H1 (cell line): ENCODE measurements around the gene CDC26. TPM values are rescaled to one million over a fixed set of nuclear protein-coding genes. Genes with fewer than 3 reads are reported as not detected.

Experiments
- CTCF ChIA-PET: fragments of 300-600 bp; sonication (Branson Sonifier 250); formaldehyde crosslinking; loops from one replicate; lab custom pipeline; 2021; ENCODE audit not compliant: partially characterized antibody; lab: Charles Lee
- POLR2A ChIA-PET: fragments of 300-600 bp; sonication (Branson Sonifier 250); formaldehyde crosslinking; loops from one replicate; lab custom pipeline; 2021; ENCODE audit warnings: inconsistent platforms; ENCODE audit not compliant: partially characterized antibody; lab: Charles Lee
- DNase-seq, 2 experiments: peaks; one replicate each; pipeline versions ENCODE4 v3.0.0 to v3.0.0-alpha.2; 2010 to 2022; ENCODE audit warnings: low spot score in 2 of 2, low read depth in 1 of 2, mixed read lengths in 1 of 2
- FAIRE-seq: peaks from 2 replicates; lab custom pipeline; 2011; peaks lifted over from hg19 to GRCh38; lab: Jason Lieb, UNC
- H2AFZ ChIP-seq: 2 replicates; pipeline ENCODE4 v1.8.1; 2012; ENCODE audit warnings: low read length, inconsistent platforms
- H2AK5ac ChIP-seq: 2 replicates; pipeline ENCODE4 v1.6.1; 2013; ENCODE audit warnings: low read depth, low read length
- H2BK120ac ChIP-seq: replicated peaks from 2 replicates; pipeline ENCODE3; 2013; ENCODE audit warnings: low read depth, low read length, inconsistent platforms
- H2BK12ac ChIP-seq: 2 replicates; pipeline ENCODE4 v1.6.1; 2013; ENCODE audit warnings: low read depth, low read length
- H2BK15ac ChIP-seq: 2 replicates; pipeline ENCODE4 v1.6.1; 2013; ENCODE audit warnings: low read length
- H2BK20ac ChIP-seq: 2 replicates; pipeline ENCODE4 v1.6.1; 2013; ENCODE audit warnings: low read length
- H2BK5ac ChIP-seq: 2 replicates; pipeline ENCODE4 v1.6.1; 2013; ENCODE audit warnings: low read depth, low read length
- H3K14ac ChIP-seq: 2 replicates; pipeline ENCODE4 v1.6.1; 2013; ENCODE audit warnings: inconsistent platforms; ENCODE audit not compliant: insufficient read length
- H3K18ac ChIP-seq: 2 replicates; pipeline ENCODE4 v1.6.1; 2013; ENCODE audit warnings: low read length; ENCODE audit errors: extremely low read depth
- H3K23ac ChIP-seq: 2 replicates; pipeline ENCODE4 v1.6.1; 2013; ENCODE audit warnings: inconsistent platforms; ENCODE audit not compliant: insufficient read length
- H3K23me2 ChIP-seq: 2 replicates; pipeline ENCODE4 v1.6.1; 2013; ENCODE audit warnings: low read depth, low read length
- H3K27ac ChIP-seq: 2 replicates; pipeline ENCODE4 v1.6.1; 2011; ENCODE audit warnings: low read depth, low read length, inconsistent platforms
- H3K27me3 ChIP-seq, 4 experiments: replicated peaks in 1 of 4; 1 replicate in 1 of 4; 2 replicates in 3 of 4; pipeline versions ENCODE4 v1.6.1 to v1.8.1; 2011 to 2013; ENCODE audit warnings: low read length in 3 of 4, mild to moderate bottlenecking in 3 of 4, inconsistent platforms in 2 of 4, mixed read lengths in 2 of 4, moderate library complexity in 1 of 4; ENCODE audit not compliant: control insufficient read depth in 3 of 4, insufficient read depth in 3 of 4; ENCODE audit errors: extremely low read depth in 1 of 4
- H3K36me3 ChIP-seq, 4 experiments: 2 replicates each; pipeline versions ENCODE4 v1.6.1 to v1.8.1; 2011 to 2013; ENCODE audit warnings: mild to moderate bottlenecking in 4 of 4, low read length in 3 of 4, moderate library complexity in 2 of 4, control low read depth in 1 of 4, inconsistent platforms in 1 of 4; ENCODE audit not compliant: insufficient read depth in 4 of 4, control insufficient read depth in 2 of 4
- H3K4ac ChIP-seq: replicated peaks from 2 replicates; pipeline ENCODE3; 2013; ENCODE audit warnings: low read length, low read depth, mixed read lengths, inconsistent platforms; ENCODE audit not compliant: insufficient read length
- H3K4me1 ChIP-seq, 4 experiments: replicated peaks in 1 of 4; 1 replicate in 1 of 4; 2 replicates in 3 of 4; pipeline versions ENCODE4 v1.6.1 to v1.8.1; 2011 to 2013; ENCODE audit warnings: low read length in 3 of 4, inconsistent platforms in 2 of 4, mixed read lengths in 1 of 4; ENCODE audit not compliant: insufficient read depth in 4 of 4, control insufficient read depth in 3 of 4
- H3K4me2 ChIP-seq, 2 experiments: 2 replicates each; pipeline versions ENCODE4 v1.6.1 to v1.8.1; 2011 to 2013; ENCODE audit warnings: low read depth in 2 of 2, low read length in 2 of 2, control low read depth in 1 of 2, inconsistent platforms in 1 of 2, mild to moderate bottlenecking in 1 of 2; ENCODE audit not compliant: insufficient read depth in 1 of 2
- H3K4me3 ChIP-seq, 4 experiments: fragments of 200-600, 300-600 bp in 1 of 4; sonication (generic), shearing (Covaris generic), sonication (Bioruptor Twin) in 1 of 4; 2 replicates each; pipeline versions ENCODE4 v1.5.1 to v1.8.1; 2011 to 2016; ENCODE audit warnings: low read length in 4 of 4, low read depth in 3 of 4, control low read depth in 2 of 4, inconsistent platforms in 2 of 4, mild to moderate bottlenecking in 2 of 4, mixed read lengths in 1 of 4, moderate library complexity in 1 of 4; ENCODE audit not compliant: insufficient read depth in 2 of 4; ENCODE audit errors: extremely low read depth in 1 of 4
- H3K56ac ChIP-seq: replicated peaks from 2 replicates; pipeline ENCODE3; 2013; ENCODE audit warnings: low read depth, mild to moderate bottlenecking, mixed read lengths, low read length, inconsistent platforms; ENCODE audit not compliant: insufficient read length
- H3K79me1 ChIP-seq: 2 replicates; pipeline ENCODE4 v1.6.1; 2013; ENCODE audit warnings: low read depth, low read length, control low read depth
- H3K79me2 ChIP-seq, 2 experiments: 2 replicates each; pipeline versions ENCODE4 v1.6.1 to v1.8.1; 2012 to 2013; ENCODE audit warnings: low read length in 2 of 2, mild to moderate bottlenecking in 2 of 2, inconsistent platforms in 1 of 2; ENCODE audit not compliant: insufficient read depth in 2 of 2, control insufficient read depth in 1 of 2
- H3K9ac ChIP-seq, 4 experiments: replicated peaks in 1 of 4; 1 replicate in 1 of 4; 2 replicates in 3 of 4; pipeline versions ENCODE4 v1.6.1 to v1.8.1; 2011 to 2013; ENCODE audit warnings: low read depth in 3 of 4, low read length in 3 of 4, control low read depth in 2 of 4, mild to moderate bottlenecking in 2 of 4, moderate library complexity in 2 of 4, inconsistent platforms in 1 of 4; ENCODE audit errors: extremely low read depth in 1 of 4
- H3K9me3 ChIP-seq, 2 experiments: 2 replicates each; pipeline versions ENCODE4 v1.6.1 to v1.8.1; 2012 to 2013; ENCODE audit warnings: mild to moderate bottlenecking in 2 of 2, moderate library complexity in 2 of 2, control low read depth in 1 of 2, inconsistent platforms in 1 of 2, low read depth in 1 of 2, low read length in 1 of 2, mixed read lengths in 1 of 2; ENCODE audit not compliant: insufficient read depth in 2 of 2
- H4K20me1 ChIP-seq, 2 experiments: replicated peaks in 1 of 2; 2 replicates each; pipeline versions ENCODE3 to v1.8.1; 2011 to 2013; ENCODE audit warnings: inconsistent platforms in 2 of 2, low read length in 2 of 2, mild to moderate bottlenecking in 1 of 2; ENCODE audit not compliant: insufficient read depth in 2 of 2, control insufficient read depth in 1 of 2
- H4K5ac ChIP-seq: 2 replicates; pipeline ENCODE4 v1.6.1; 2013; ENCODE audit warnings: low read length, low read depth, mixed read lengths, inconsistent platforms; ENCODE audit not compliant: insufficient read length
- H4K8ac ChIP-seq: 2 replicates; pipeline ENCODE4 v1.8.0; 2013; ENCODE audit warnings: mild to moderate bottlenecking, moderate library complexity, low read length, inconsistent platforms; ENCODE audit not compliant: insufficient read depth; ENCODE audit errors: extremely low read depth
- H4K91ac ChIP-seq: replicated peaks from 2 replicates; pipeline ENCODE3; 2013; ENCODE audit warnings: low read length, mixed read lengths, inconsistent platforms; ENCODE audit not compliant: insufficient read length
- BACH1 ChIP-seq: IDR thresholded peaks from 2 replicates; pipeline ENCODE4 v1.6.1; 2012; ENCODE audit warnings: low read length, improper control_type of control experiment
- CTCF ChIP-seq, 3 experiments: IDR thresholded peaks; 1 replicate in 2 of 3; 2 replicates in 1 of 3; pipeline versions ENCODE4 v1.5.1 to v1.6.1; 2011; ENCODE audit warnings: low read length in 3 of 3, mild to moderate bottlenecking in 3 of 3, inconsistent platforms in 2 of 3, low read depth in 1 of 3, moderate library complexity in 1 of 3; ENCODE audit not compliant: insufficient read depth in 1 of 3; ENCODE audit errors: control extremely low read depth in 1 of 3
- EP300 ChIP-seq, 2 experiments: IDR thresholded peaks; 1 replicate in 1 of 2; 2 replicates in 1 of 2; pipeline ENCODE4 v1.6.1; 2011 to 2012; ENCODE audit warnings: low read depth in 2 of 2, low read length in 2 of 2, mild to moderate bottlenecking in 2 of 2, borderline replicate concordance in 1 of 2, inconsistent platforms in 1 of 2, moderate library complexity in 1 of 2
- FOSL1 ChIP-seq: IDR thresholded peaks from 2 replicates; pipeline ENCODE4 v1.6.1; 2011; ENCODE audit warnings: mild to moderate bottlenecking, low read depth, low read length, moderate library complexity; ENCODE audit not compliant: insufficient read depth
- GABPA ChIP-seq: IDR thresholded peaks from 2 replicates; pipeline ENCODE4 v1.6.1; 2011; ENCODE audit warnings: mild to moderate bottlenecking, low read length, moderate library complexity, borderline replicate concordance; ENCODE audit not compliant: insufficient read depth
- MAFK ChIP-seq: IDR thresholded peaks from 2 replicates; pipeline ENCODE4 v1.6.1; 2012; ENCODE audit warnings: low read depth, mild to moderate bottlenecking, improper control_type of control experiment, low read length
- NRF1 ChIP-seq: IDR thresholded peaks from 2 replicates; pipeline ENCODE4 v1.6.1; 2011; ENCODE audit warnings: mild to moderate bottlenecking, low read depth, low read length, improper control_type of control experiment
- POLR2A ChIP-seq, 2 experiments: IDR thresholded peaks; 1 replicate in 1 of 2; 2 replicates in 1 of 2; pipeline ENCODE4 v1.6.1; 2011; ENCODE audit warnings: low read depth in 2 of 2, low read length in 2 of 2, mild to moderate bottlenecking in 2 of 2; ENCODE audit errors: control extremely low read depth in 1 of 2
- POLR2AphosphoS5 ChIP-seq: IDR thresholded peaks from 2 replicates; pipeline ENCODE4 v1.6.1; 2011; ENCODE audit warnings: low read depth, low read length
- SP1 ChIP-seq: IDR thresholded peaks from 2 replicates; pipeline ENCODE4 v1.6.1; 2011; ENCODE audit warnings: low read depth, low read length
- SP4 ChIP-seq: IDR thresholded peaks from 2 replicates; pipeline ENCODE4 v1.6.1; 2012; ENCODE audit warnings: low read length, inconsistent platforms
- TEAD4 ChIP-seq: IDR thresholded peaks from 2 replicates; pipeline ENCODE4 v1.6.1; 2012; ENCODE audit warnings: low read depth, low read length, inconsistent platforms, mixed read lengths
- WGBS, 2 experiments: shearing (Covaris generic) in 1 of 2; methylation state at CpG; one replicate each; pipeline versions ENCODE4 v1.1.6 to v1.1.7; 2013 to 2015; ENCODE audit warnings: low lambda C conversion rate in 2 of 2, mixed read lengths in 2 of 2, inconsistent platforms in 1 of 2, low coverage in 1 of 2, missing lambda C conversion rate in 1 of 2; ENCODE audit not compliant: insufficient replicate concordance in 2 of 2, insufficient coverage in 1 of 2, insufficient read length in 1 of 2; ENCODE audit errors: extremely low coverage in 1 of 2, missing lambda C conversion rate in 1 of 2; 5-methylcytosine and 5-hydroxymethylcytosine counted together
- polyA plus RNA-seq, 7 experiments: library from polyadenylated mRNA; depleted of rRNA in 3 of 7; stranded (reverse) in 5 of 7; unstranded in 2 of 7; fragments of >200 nt in 5 of 7; fragments of 200-250 nt in 2 of 7; gene quantifications; 1 replicate in 5 of 7; 2 replicates in 1 of 7; 4 replicates in 1 of 7; pipeline versions ENCODE4 v1.2.1 to v1.2.3, GENCODE V29; 2011 to 2013; ENCODE audit warnings: missing spikeins in 2 of 7, mixed read lengths in 2 of 7
- total RNA-seq: library from RNA; stranded (reverse); fragmentation: NEBNext Ultra II Directional; extraction: Animal tissue kit (Norgen Biotek cat#: 25700); gene quantifications from 2 replicates; pipeline ENCODE4 v1.2.1, GENCODE V29; 2021

Gene CDC26
- total and polyA plus RNA-seq, 2 of the 8 experiments (the other 6 are each of a cell fraction or from before 2014, with no cell fraction given) = 31.5 to 41.9 TPM

DNA sequence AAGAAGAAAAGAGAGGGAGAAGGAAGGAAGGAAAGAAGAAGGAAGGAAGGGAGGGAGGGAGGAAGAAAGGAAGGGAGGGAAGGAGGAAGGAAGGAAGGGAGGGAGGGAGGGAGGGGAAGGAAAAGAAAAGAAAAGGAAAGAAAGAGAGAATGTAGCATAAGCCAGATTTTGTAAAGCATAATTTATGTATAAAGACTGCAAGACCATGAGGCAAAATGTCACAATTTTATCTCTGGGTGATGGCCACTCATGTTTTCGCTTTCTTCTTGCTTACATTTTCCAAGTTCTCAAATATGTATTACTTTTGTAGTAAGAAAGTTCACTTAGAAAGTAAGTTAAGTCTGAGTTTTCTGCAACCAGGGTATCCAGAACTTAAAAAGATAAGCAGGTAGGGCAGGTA lies 31.2 kb upstream of the CDC26 start:
- POLR2A ChIA-PET = no interaction called here
- no peak overlapping the region for H2BK15ac ChIP-seq
- TF ChIP-seq GABPA = no peak
- no peak for TF ChIP-seq TEAD4
- no peak for TF ChIP-seq BACH1
- no peak for TF ChIP-seq SP1
- no peak for TF ChIP-seq CTCF (IDR thresholded peaks at IDR 0.05; ENCODE audit: control extremely low read depth in 1 of 3, insufficient read depth in 1 of 3, low read depth in 1 of 3, low read length in 3 of 3)
- TF ChIP-seq SP4 = no peak
- TF ChIP-seq NRF1 = no peak
- no peak for TF ChIP-seq POLR2A (IDR thresholded peaks at IDR 0.05; ENCODE audit: control extremely low read depth in 1 of 2, low read depth in 2 of 2, low read length in 2 of 2)
- TF ChIP-seq EP300 (IDR thresholded peaks at IDR 0.05; ENCODE audit: borderline replicate concordance in 1 of 2, low read depth in 2 of 2, low read length in 2 of 2) = no peak
- TF ChIP-seq MAFK = no peak
- no peak for TF ChIP-seq POLR2AphosphoS5
- TF ChIP-seq FOSL1 = no peak

More for the DNA sequence above, 31.2 kb upstream of the CDC26 start:
- Histone ChIP-seq H4K20me1 (no peaks in the 10 kb centered on the region), H3K4me2 (no peak overlapping the region), H3K14ac (no peak overlapping the region), H3K27ac (no peak overlapping the region), H3K18ac (no peak overlapping the region), H3K23ac (no peak overlapping the region), H3K9ac (no peak overlapping the region), H3K79me1 (no peaks in the 10 kb centered on the region), H4K5ac (no peak overlapping the region), H3K56ac (no peak overlapping the region), H2AFZ (no peak overlapping the region), H2BK20ac (no peak overlapping the region), H3K4me3 (no peak overlapping the region), H3K4ac (no peak overlapping the region), H4K8ac (no peak overlapping the region), H2AK5ac (no peak overlapping the region), H4K91ac (no peak overlapping the region), H3K79me2 (no peaks in the 10 kb centered on the region), H2BK5ac (no peak overlapping the region), H2BK120ac (no peak overlapping the region), H3K36me3 (no peaks in the 10 kb centered on the region), H3K9me3 (no peaks in the 10 kb centered on the region), H3K27me3 (no peaks in the 10 kb centered on the region; a peak in 1 of 7 replicates), H3K4me1 (0 out of 7 replicates have a peak, but pooled peaks cover 0 to 1% (median 0%) of the 10 kb centered on the region in 4 experiments), H2BK12ac (no peak overlapping the region), H3K23me2 (no peaks in the 10 kb centered on the region)
- WGBS, 2 experiments = 94% methylated on average over 1 of the region's 1 CpG; no CpG with 5 or more reads in 1 of the 2 experiments
- no peak for FAIRE-seq
- DNase-seq = no peak
- CTCF ChIA-PET = no interaction called here
